Measurements from ENCODE around the gene CACFD1.

CACFD1 gene

DNA sequence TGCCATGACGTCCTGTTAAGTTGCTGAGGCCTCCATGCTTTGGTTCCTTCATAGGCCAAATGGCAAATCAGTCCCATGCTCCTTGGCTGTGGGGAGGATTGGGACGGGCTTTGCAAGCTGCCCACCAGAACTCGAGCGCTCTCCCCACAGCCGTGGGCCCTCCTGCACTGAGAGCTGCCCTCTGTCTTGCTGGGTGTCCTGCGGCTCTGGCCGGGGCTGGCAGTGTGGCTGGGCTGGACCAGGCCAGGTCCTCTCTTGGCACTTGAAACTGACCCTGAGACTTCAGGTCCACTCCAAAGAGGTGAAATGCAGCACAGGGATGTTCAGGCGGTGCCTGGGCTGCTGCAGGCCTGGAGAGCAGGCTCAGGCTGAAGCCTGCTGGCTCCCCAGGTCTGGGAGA is 57.9 kb downstream of the CACFD1 start:
- no peak for DNase-seq
- Histone ChIP-seq H3K18ac (ENCODE audit: low read length) (no peak overlapping the region), H4K91ac (ENCODE audit: low read depth, low read length) (peak overlapping the region; percentile 27), H2BK5ac (ENCODE audit: low read depth, low read length, poor library complexity) (no peak overlapping the region), H3K36me3 (ENCODE audit: control insufficient read depth in 1 of 2, insufficient read depth in 2 of 2, low read length in 2 of 2) (no peaks in the 10 kb centered on the region), H2BK12ac (ENCODE audit: low read length) (no peak overlapping the region), H3K79me2 (ENCODE audit: control insufficient read depth, insufficient read depth, low read length, poor library complexity) (no peaks in the 10 kb centered on the region), H3K27me3 (ENCODE audit: insufficient read depth, low read length) (no peaks in the 10 kb centered on the region), H3K23ac (ENCODE audit: low read length) (no peak overlapping the region), H3K79me1 (ENCODE audit: low read length) (no peaks in the 10 kb centered on the region), H3K9ac (ENCODE audit: low read length) (no peak overlapping the region), H3K9me3 (ENCODE audit: insufficient read depth, low read depth, low read length) (no peaks in the 10 kb centered on the region), H3K27ac (ENCODE audit: low read depth, low read length) (no peak overlapping the region), H3K4ac (ENCODE audit: low read depth, low read length) (no peak overlapping the region), H4K8ac (ENCODE audit: low read depth, low read length) (no peak overlapping the region), H3K14ac (ENCODE audit: low read length) (no peak overlapping the region), H2AK5ac (ENCODE audit: low read length) (no peak overlapping the region), H3K4me3 (ENCODE audit: low read depth, low read length) (no peak overlapping the region), H3K4me2 (ENCODE audit: low read length) (no peak overlapping the region), H3K4me1 (ENCODE audit: control insufficient read depth in 1 of 2, insufficient read depth in 2 of 2, low read length in 2 of 2) (peaks cover 0 to 2% of the 10 kb centered on the region in 2 experiments), H4K12ac (ENCODE audit: low read depth, low read length) (no peak overlapping the region), H2AFZ (ENCODE audit: insufficient read depth, low read length, poor library complexity) (no peak overlapping the region), H2BK120ac (ENCODE audit: insufficient read depth, low read length, poor library complexity) (no peak overlapping the region)
- no CpG with 5 or more reads among the region's 8 CpGs for WGBS (ENCODE audit: extremely low coverage, insufficient coverage, insufficient read length)

DNA sequence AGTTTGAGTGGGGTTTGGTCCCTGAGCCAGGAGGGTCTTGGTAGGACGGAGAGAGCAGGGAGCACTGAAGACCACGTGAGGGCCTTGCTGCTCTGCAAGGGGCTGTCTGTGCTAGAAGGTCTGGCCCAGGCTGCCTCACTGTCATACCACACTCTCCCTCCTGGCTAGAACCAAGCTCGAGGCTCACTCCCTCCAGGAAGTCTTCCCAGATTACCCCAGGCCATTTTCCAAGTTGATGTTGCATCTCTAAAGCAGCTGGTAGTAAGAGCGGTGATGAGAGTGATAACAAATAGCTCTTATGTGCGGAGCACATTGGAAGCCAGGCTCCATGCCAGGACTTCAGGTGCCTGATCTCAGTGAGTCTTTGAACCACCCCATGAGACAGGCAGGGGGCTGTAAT is 58.4 kb downstream of the CACFD1 start:
- Histone ChIP-seq H2AK5ac (ENCODE audit: low read length) (no peak overlapping the region), H2AFZ (ENCODE audit: insufficient read depth, low read length, poor library complexity) (no peak overlapping the region), H2BK12ac (ENCODE audit: low read length) (no peak overlapping the region), H3K36me3 (ENCODE audit: control insufficient read depth in 1 of 2, insufficient read depth in 2 of 2, low read length in 2 of 2) (no peaks in the 10 kb centered on the region), H4K12ac (ENCODE audit: low read depth, low read length) (no peak overlapping the region), H2BK120ac (ENCODE audit: insufficient read depth, low read length, poor library complexity) (no peak overlapping the region), H3K79me1 (ENCODE audit: low read length) (no peaks in the 10 kb centered on the region), H3K23ac (ENCODE audit: low read length) (no peak overlapping the region), H3K9me3 (ENCODE audit: insufficient read depth, low read depth, low read length) (no peaks in the 10 kb centered on the region), H3K18ac (ENCODE audit: low read length) (no peak overlapping the region), H3K4me3 (ENCODE audit: low read depth, low read length) (no peak overlapping the region), H3K4ac (ENCODE audit: low read depth, low read length) (no peak overlapping the region), H3K14ac (ENCODE audit: low read length) (no peak overlapping the region), H3K79me2 (ENCODE audit: control insufficient read depth, insufficient read depth, low read length, poor library complexity) (no peaks in the 10 kb centered on the region), H3K9ac (ENCODE audit: low read length) (no peak overlapping the region), H3K4me2 (ENCODE audit: low read length) (no peak overlapping the region), H3K27ac (ENCODE audit: low read depth, low read length) (no peak overlapping the region), H4K8ac (ENCODE audit: low read depth, low read length) (no peak overlapping the region), H2BK5ac (ENCODE audit: low read depth, low read length, poor library complexity) (no peak overlapping the region), H3K27me3 (ENCODE audit: insufficient read depth, low read length) (no peaks in the 10 kb centered on the region), H4K91ac (ENCODE audit: low read depth, low read length) (no peak overlapping the region), H3K4me1 (ENCODE audit: control insufficient read depth in 1 of 2, insufficient read depth in 2 of 2, low read length in 2 of 2) (peaks cover 0 to 2% of the 10 kb centered on the region in 2 experiments)
- WGBS (ENCODE audit: extremely low coverage, insufficient coverage, insufficient read length), result no CpG with 5 or more reads among the region's 5 CpGs
- no peak for DNase-seq

DNA sequence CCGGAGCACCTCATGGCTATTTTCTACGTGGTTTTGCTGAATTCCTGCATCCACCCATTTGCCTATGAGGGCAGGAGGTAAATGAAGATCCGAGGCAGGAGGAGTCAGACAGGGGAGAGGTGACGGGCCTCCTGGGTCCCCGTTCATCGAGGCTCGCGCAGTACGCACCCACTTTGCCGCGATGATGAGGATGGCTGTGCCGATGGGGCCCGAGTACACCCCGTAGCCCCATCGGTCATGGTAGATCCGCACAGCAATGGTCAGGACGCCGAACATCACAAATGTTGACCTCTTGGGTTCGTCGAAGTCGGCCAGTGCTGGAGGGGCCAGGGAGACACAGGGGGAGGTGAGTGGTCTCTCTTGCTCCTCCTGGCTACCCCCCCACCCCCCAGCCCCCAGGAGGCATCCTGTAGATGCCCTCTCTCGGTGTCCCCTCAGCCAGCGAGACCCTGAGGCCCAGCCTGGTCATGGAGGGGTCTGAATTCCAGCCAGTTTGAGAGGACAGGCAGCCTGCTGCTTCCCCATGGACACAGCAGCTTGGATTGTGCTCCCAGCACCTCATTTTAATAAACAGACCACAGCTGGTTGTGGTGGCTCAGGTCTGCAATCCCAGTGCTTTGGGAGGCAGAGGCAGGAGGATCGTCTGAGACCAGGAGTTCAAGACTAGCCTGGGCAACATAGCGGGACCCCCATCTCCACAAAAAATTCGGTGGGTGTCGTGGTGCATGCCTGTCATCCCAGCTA is 59.1 kb downstream of the CACFD1 start:
- H3K18ac ChIP-seq (ENCODE audit: low read length), result no peak overlapping the region
- H4K12ac ChIP-seq (ENCODE audit: low read depth, low read length), result no peak overlapping the region
- no peak overlapping the region for H3K4ac ChIP-seq (ENCODE audit: low read depth, low read length)
- H2AK5ac ChIP-seq (ENCODE audit: low read length), result no peak overlapping the region
- H3K14ac ChIP-seq (ENCODE audit: low read length), result no peak overlapping the region
- H2AFZ ChIP-seq (ENCODE audit: insufficient read depth, low read length, poor library complexity), result no peak overlapping the region
- H3K79me2 ChIP-seq (ENCODE audit: control insufficient read depth, insufficient read depth, low read length, poor library complexity), result no peaks in the 10 kb centered on the region
- H3K9ac ChIP-seq (ENCODE audit: low read length), result no peak overlapping the region
- H3K27ac ChIP-seq (ENCODE audit: low read depth, low read length), result no peak overlapping the region
- no CpG with 5 or more reads among the region's 27 CpGs for WGBS (ENCODE audit: extremely low coverage, insufficient coverage, insufficient read length)
- H4K91ac ChIP-seq (ENCODE audit: low read depth, low read length), result no peak overlapping the region
- no peak overlapping the region for H3K4me3 ChIP-seq (ENCODE audit: low read depth, low read length)
- no peaks in the 10 kb centered on the region for H3K27me3 ChIP-seq (ENCODE audit: insufficient read depth, low read length)
- no peak overlapping the region for H2BK12ac ChIP-seq (ENCODE audit: low read length)
- DNase-seq, result no peak
- H2BK5ac ChIP-seq (ENCODE audit: low read depth, low read length, poor library complexity), result no peak overlapping the region
- no peaks in the 10 kb centered on the region for H3K9me3 ChIP-seq (ENCODE audit: insufficient read depth, low read depth, low read length)
- no peak overlapping the region for H4K8ac ChIP-seq (ENCODE audit: low read depth, low read length)
- no peak overlapping the region for H3K4me2 ChIP-seq (ENCODE audit: low read length)
- H3K79me1 ChIP-seq (ENCODE audit: low read length), result no peaks in the 10 kb centered on the region
- no peaks in the 10 kb centered on the region for H3K36me3 ChIP-seq (ENCODE audit: control insufficient read depth in 1 of 2, insufficient read depth in 2 of 2, low read length in 2 of 2)
- no peak overlapping the region for H2BK120ac ChIP-seq (ENCODE audit: insufficient read depth, low read length, poor library complexity)
- no peak overlapping the region for H3K23ac ChIP-seq (ENCODE audit: low read length)
- peaks cover 0 to 2% of the 10 kb centered on the region in 2 experiments for H3K4me1 ChIP-seq (ENCODE audit: control insufficient read depth in 1 of 2, insufficient read depth in 2 of 2, low read length in 2 of 2)

DNA sequence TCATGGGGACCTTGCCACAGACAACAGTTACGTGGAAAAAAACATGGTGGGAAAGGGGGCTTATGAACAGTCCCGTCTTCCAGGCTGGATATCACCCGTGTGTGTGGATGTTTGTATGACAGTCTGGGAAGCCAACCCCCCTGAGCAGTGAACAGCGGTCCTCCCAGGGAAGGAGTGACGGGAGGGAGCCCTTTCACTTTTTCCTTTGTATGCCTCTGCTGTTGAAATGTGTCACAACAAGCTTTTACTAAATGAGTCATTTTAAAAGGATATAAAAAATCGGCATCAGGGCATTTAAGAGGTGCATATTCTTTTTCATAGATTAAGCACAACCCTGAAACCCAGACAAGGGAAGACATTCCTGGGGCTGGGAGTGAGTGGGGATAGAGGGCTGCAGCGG is 59.9 kb downstream of the CACFD1 start:
- H3K79me2 ChIP-seq (ENCODE audit: control insufficient read depth, insufficient read depth, low read length, poor library complexity), result no peaks in the 10 kb centered on the region
- no peak overlapping the region for H4K12ac ChIP-seq (ENCODE audit: low read depth, low read length)
- H2AK5ac ChIP-seq (ENCODE audit: low read length), result no peak overlapping the region
- no peak overlapping the region for H3K14ac ChIP-seq (ENCODE audit: low read length)
- no peaks in the 10 kb centered on the region for H3K27me3 ChIP-seq (ENCODE audit: insufficient read depth, low read length)
- DNase-seq, result no peak
- WGBS (ENCODE audit: extremely low coverage, insufficient coverage, insufficient read length), result no CpG with 5 or more reads among the region's 7 CpGs
- no peak overlapping the region for H2BK12ac ChIP-seq (ENCODE audit: low read length)
- H3K4me1 ChIP-seq (ENCODE audit: control insufficient read depth in 1 of 2, insufficient read depth in 2 of 2, low read length in 2 of 2), result peaks cover 0 to 2% of the 10 kb centered on the region in 2 experiments
- no peak overlapping the region for H2BK5ac ChIP-seq (ENCODE audit: low read depth, low read length, poor library complexity)
- H3K4me2 ChIP-seq (ENCODE audit: low read length), result no peak overlapping the region
- H4K91ac ChIP-seq (ENCODE audit: low read depth, low read length), result no peak overlapping the region
- no peak overlapping the region for H4K8ac ChIP-seq (ENCODE audit: low read depth, low read length)
- H2AFZ ChIP-seq (ENCODE audit: insufficient read depth, low read length, poor library complexity), result no peak overlapping the region
- H3K36me3 ChIP-seq (ENCODE audit: control insufficient read depth in 1 of 2, insufficient read depth in 2 of 2, low read length in 2 of 2), result no peaks in the 10 kb centered on the region
- H3K9ac ChIP-seq (ENCODE audit: low read length), result no peak overlapping the region
- H3K79me1 ChIP-seq (ENCODE audit: low read length), result no peaks in the 10 kb centered on the region
- H3K23ac ChIP-seq (ENCODE audit: low read length), result no peak overlapping the region
- no peak overlapping the region for H3K18ac ChIP-seq (ENCODE audit: low read length)
- no peak overlapping the region for H2BK120ac ChIP-seq (ENCODE audit: insufficient read depth, low read length, poor library complexity)
- H3K4me3 ChIP-seq (ENCODE audit: low read depth, low read length), result no peak overlapping the region
- H3K4ac ChIP-seq (ENCODE audit: low read depth, low read length), result no peak overlapping the region
- no peaks in the 10 kb centered on the region for H3K9me3 ChIP-seq (ENCODE audit: insufficient read depth, low read depth, low read length)
- no peak overlapping the region for H3K27ac ChIP-seq (ENCODE audit: low read depth, low read length)
